ENCODE measurements around the gene SFI1.

DNA sequence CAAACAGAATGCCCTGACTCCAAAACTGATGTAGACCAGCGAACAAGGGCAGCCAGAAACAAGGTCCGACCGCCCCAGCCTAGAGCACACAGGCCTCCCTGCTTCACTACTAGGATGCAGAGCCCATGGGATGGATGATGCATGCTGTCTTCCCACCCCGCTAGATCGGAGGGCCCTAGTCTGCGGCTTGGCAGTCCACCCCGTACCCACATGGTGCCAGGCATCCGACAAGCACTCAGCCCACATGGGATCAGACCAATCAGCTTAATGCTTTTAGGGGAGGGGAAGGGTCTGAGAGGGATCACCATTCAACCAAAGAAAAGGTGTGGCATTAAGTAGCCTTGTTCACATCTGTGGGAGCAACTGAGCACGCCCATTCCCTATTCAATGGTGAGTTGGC lies 135.1 kb downstream of the SFI1 start:
- TF ChIP-seq, protein P1, sequence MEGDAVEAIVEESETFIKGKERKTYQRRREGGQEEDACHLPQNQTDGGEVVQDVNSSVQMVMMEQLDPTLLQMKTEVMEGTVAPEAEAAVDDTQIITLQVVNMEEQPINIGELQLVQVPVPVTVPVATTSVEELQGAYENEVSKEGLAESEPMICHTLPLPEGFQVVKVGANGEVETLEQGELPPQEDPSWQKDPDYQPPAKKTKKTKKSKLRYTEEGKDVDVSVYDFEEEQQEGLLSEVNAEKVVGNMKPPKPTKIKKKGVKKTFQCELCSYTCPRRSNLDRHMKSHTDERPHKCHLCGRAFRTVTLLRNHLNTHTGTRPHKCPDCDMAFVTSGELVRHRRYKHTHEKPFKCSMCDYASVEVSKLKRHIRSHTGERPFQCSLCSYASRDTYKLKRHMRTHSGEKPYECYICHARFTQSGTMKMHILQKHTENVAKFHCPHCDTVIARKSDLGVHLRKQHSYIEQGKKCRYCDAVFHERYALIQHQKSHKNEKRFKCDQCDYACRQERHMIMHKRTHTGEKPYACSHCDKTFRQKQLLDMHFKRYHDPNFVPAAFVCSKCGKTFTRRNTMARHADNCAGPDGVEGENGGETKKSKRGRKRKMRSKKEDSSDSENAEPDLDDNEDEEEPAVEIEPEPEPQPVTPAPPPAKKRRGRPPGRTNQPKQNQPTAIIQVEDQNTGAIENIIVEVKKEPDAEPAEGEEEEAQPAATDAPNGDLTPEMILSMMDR (conservative IDR thresholded peaks at IDR 0.05 in 1 of 2, IDR thresholded peaks at IDR 0.05 in 1 of 2; ENCODE audit: extremely low read depth in 1 of 2, insufficient read depth in 1 of 2, low read depth in 1 of 2, low read length in 2 of 2): no peak
- no peak for TF ChIP-seq EZH2 (IDR thresholded peaks at IDR 0.05; ENCODE audit: borderline replicate concordance, low read length)

All from mammary epithelial cell (primary cell).